ENCODE measurements around the gene YIPF5.

The YIPF5 gene

DNA sequence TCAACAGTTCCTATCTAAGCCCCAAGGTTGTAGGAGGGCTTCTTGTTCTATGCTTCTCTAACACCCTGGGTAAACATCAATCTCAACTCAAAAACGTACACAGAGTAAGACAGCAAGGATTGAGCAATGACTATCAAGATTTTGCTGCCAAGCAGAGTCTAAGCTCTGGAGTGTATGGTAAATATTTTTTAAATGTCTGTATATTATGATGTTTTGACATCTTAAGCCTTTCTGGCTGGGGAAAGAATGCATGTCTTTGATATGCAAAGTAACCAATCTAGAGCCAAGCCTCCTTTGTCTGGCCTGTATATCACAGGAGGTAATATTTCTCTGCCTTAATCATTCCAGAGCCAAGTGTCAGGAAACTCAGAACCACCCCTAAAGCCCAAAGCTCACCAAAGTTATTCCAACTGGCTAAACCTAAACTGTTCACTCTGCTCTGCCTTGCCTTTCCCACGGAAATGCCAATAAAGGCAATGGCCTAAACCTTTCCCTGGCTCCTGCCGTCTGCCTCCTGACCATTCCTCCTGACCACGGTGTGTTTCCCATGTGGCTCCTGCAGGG lies 45.2 kb downstream of the YIPF5 start:
- no peak for DNase-seq (ENCODE audit: low spot score)

DNA sequence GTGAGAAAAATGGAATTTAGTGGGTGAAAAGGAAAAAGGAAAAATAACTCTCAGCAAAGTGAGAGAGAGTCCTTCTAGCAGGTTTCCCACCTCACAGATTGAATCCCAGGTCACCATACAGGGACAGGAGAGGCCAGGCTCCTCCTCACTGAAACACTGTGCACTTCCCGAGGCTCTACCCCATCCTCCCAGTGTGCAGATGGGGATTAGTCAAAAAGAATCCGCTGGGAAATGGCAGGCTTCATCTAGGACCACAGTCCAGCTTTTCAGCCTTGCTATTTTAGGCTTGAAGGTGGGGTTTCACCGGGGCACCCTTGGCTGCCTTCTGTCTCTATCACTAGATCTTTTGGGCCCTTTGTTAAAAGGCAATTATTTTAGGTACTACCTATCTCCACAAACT lies 47.8 kb downstream of the YIPF5 start:
- DNase-seq (ENCODE audit: low spot score): no peak

DNA sequence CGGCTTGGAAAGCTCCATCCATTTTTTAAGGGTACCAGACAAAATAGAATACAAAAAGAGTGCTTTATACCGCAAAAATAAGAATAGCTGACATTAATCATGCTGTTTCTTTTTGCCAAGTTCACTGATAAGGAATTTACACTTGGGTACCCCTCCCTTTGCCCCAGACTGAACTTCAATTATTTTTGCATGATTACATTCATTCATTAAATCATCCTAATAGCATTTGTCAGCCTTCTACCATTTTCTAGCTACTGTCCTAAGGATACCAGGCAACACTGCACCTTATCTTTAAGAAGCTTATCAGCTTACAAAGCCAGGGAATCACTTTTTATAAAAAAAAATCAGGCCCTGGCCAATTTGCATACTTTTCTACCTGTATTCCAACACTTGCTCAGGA lies 48.4 kb downstream of the YIPF5 start:
- no peak for DNase-seq (ENCODE audit: low spot score)

DNA sequence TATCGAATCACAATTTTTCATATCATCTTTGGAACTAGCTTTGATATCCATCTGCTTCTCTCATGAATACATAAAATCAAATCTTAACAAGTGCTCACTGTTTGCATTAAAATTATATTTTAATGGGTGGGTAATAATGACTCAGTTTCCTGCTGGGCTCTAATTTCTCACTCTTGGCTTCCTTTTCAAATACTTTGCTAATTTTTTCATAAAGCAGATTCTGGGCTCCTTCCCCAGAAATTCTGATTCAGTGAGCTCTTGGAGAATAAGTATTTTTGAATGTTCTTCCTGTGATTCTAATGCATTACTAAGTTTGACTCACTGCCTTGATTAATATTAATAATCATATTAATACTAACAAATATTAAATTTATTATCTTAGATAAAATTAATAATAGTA lies 48.9 kb downstream of the YIPF5 start:
- no peak for DNase-seq (ENCODE audit: low spot score)

DNA sequence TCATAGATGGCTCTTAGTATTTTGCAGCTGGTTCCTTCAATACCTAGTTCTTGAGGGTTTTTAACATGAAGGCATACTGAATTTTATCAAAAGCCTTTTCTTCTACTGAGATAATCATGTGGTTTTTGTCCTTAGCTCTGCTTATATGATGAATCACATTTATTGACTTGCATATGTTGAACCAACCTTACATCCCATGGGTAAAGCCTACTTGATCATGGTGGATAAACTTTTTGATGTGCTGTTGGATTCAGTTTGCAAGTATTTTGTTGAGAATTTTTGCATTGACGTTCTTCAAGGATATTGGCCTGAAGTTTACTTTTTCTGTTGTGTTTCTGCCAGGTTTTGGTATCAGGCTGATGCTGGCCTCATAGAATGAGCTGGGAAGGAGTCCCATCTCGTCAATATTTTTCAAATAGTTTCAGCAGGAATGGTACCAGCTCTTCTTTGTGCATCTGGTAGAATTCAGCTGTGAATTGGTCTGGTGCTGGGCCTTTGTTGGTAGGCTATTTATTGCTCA lies 49.7 kb downstream of the YIPF5 start:
- no peak for DNase-seq (ENCODE audit: low spot score)

DNA sequence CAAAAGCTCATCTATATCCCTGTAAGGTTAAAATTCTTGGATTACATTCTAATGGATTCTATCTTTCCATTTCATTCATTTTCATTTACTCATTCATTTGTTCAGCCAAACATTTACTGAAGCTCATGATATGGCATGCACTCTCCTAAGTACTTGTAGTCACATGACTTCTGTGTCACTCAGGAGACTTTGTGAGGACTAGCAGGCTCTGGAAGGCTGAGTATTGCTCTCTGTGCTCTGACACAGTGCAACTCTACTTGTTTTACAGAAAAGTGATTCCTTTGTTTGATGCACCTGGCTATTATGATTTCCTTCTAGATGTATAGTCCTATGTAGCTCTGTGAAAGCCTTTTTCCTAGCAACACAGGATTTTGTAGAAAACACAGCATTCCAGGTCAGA lies 53.0 kb downstream of the YIPF5 start:
- no peak for DNase-seq (ENCODE audit: low spot score)

DNA sequence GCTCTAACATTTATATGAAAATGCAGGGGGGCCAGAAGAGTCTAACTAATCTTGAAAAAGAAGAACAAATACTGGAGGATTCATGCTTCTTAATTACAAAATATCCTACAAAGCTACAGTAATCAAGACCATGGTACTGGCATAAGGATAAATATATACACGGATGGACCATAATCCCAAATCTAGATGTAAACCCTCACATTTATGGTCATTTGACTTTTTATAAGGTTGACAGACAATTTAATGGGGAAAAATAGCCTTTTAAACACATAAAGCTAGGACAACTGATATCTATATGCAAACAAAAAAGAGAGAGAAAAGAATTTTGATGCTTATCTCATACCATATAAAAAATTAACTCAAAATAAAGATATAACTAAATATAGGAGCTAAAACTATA lies 55.9 kb downstream of the YIPF5 start:
- no peak for DNase-seq (ENCODE audit: low spot score)
